NCI-H146 (cell line): ENCODE data around the gene ITIH1.

ENCODE experiments used
- DNase-seq: peaks from one replicate; lab custom pipeline; 2025; lab: John Stamatoyannopoulos, UW

The ITIH1 gene

GRCh38 chr3:52839892-52840545, 62.6 kb downstream of the ITIH1 start:
- no peak for DNase-seq

- DNase-seq: no peak
Measured at GRCh38 chr3:52841211-52841980, 64.0 kb downstream of the ITIH1 start.
